Sigmoid colon (tissue), 4 donors: ENCODE measurements around the gene MMS19.

ENCODE experiments used
- CTCF ChIP-seq, 4 experiments: fragments of 450-650 bp in 3 of 4; fragments of 200-600 bp in 1 of 4; IDR thresholded peaks; one replicate each; pipeline ENCODE4 v1.5.1; 2016 to 2019; ENCODE audit warnings: antibody characterized with exemption in 4 of 4, mild to moderate bottlenecking in 3 of 4, moderate library complexity in 2 of 4
- EP300 ChIP-seq, 4 donors: sonication (generic); formaldehyde crosslinking; IDR thresholded peaks; one replicate each; pipeline ENCODE4 v1.6.1; 2017; ENCODE audit warnings: antibody characterized with exemption in 4 of 4
- POLR2A ChIP-seq, 2 donors: fragments of 450-650 bp; IDR thresholded peaks; one replicate each; pipeline ENCODE4 v1.6.1; 2016; ENCODE audit warnings: antibody characterized with exemption in 2 of 2, mild to moderate bottlenecking in 2 of 2, moderate library complexity in 2 of 2
- POLR2AphosphoS5 ChIP-seq, 4 donors: sonication (generic); formaldehyde crosslinking; IDR thresholded peaks; one replicate each; pipeline ENCODE4 v1.6.1; 2017; ENCODE audit warnings: antibody characterized with exemption in 4 of 4

GRCh38 chr10:97517778-97518300, 19.6 kb upstream of the MMS19 start:
- TF ChIP-seq CTCF (IDR thresholded peaks at IDR 0.05) (no peak), EP300 (IDR thresholded peaks at IDR 0.05) (no peak), POLR2AphosphoS5 (IDR thresholded peaks at IDR 0.05) (no peak), POLR2A (IDR thresholded peaks at IDR 0.05) (no peak)
